Suppressor macrophage treated with lipopolysaccharide for 1 hour (primary cell): ENCODE data around the gene CCT7.
"Not testable (repeated sequence)": the region's sequence is repeated elsewhere in the genome, so short reads cannot be mapped to it uniquely, and the experiment has no call there.

Experiments
- DNase-seq, 3 donors: peaks; one replicate each; pipeline ENCODE4 v3.0.0-alpha.2; 2020 to 2022

The CCT7 gene

GRCh38 chr2:73233932-73234832 lies at the start of gene CCT7:
TSS of gene CCT7 (plus strand) at chr2:73234308. CDS start at chr2:73234379, 71 bp downstream.
- peak; percentile 92 to 95 (median 93) for DNase-seq

- no peak for DNase-seq
These were observed 48.1 kb upstream of the CCT7 start for GRCh38 chr2:73185965-73186364.

- peak in 1 of 3 donors; percentile 15 for DNase-seq
These were observed 46.6 kb upstream of the CCT7 start for GRCh38 chr2:73187549-73187948.

GRCh38 chr2:73197579-73197978 lies 36.5 kb upstream of the CCT7 start:
- DNase-seq = no peak

GRCh38 chr2:73200281-73200680 lies 33.8 kb upstream of the CCT7 start:
- not testable (repeated sequence) for DNase-seq

GRCh38 chr2:73202156-73203054 lies 31.7 kb upstream of the CCT7 start, which contains the start of gene NOTO:
TSS of gene NOTO (plus strand) at chr2:73202574. CDS start at chr2:73202667, 93 bp downstream.
- DNase-seq = peak in 2 of 3 donors; percentile 9 to 20

- DNase-seq = peak in 2 of 3 donors; percentile 8 to 17
These were observed 30.9 kb upstream of the CCT7 start for GRCh38 chr2:73203055-73203681.

- DNase-seq = no peak
These were observed 28.5 kb upstream of the CCT7 start for GRCh38 chr2:73205611-73206010.

GRCh38 chr2:73208258-73208657 lies 25.9 kb upstream of the CCT7 start:
- DNase-seq = no peak

GRCh38 chr2:73210019-73210418 lies 24.1 kb upstream of the CCT7 start:
- no peak for DNase-seq

GRCh38 chr2:73210696-73211095 lies 23.4 kb upstream of the CCT7 start:
- DNase-seq = no peak

GRCh38 chr2:73212098-73212447 lies 22.0 kb upstream of the CCT7 start:
- no peak for DNase-seq

GRCh38 chr2:73212448-73213176 lies 21.5 kb upstream of the CCT7 start:
- DNase-seq = peak; percentile 66 to 86 (median 78)

- peak; percentile 93 to 96 (median 95) for DNase-seq
These were observed 19.7 kb upstream of the CCT7 start, which contains the start of gene SMYD5 for GRCh38 chr2:73214120-73215035. TSS of gene SMYD5 (plus strand) at chr2:73214245. CDS start at chr2:73214267, 22 bp downstream.

- no peak for DNase-seq
These were observed 18.9 kb upstream of the CCT7 start for GRCh38 chr2:73215254-73215653.

- DNase-seq = no peak
These were observed 16.9 kb upstream of the CCT7 start for GRCh38 chr2:73217160-73217559.

- DNase-seq = no peak
These were observed 16.3 kb upstream of the CCT7 start for GRCh38 chr2:73217826-73218225.

- DNase-seq = no peak
These were observed 15.8 kb upstream of the CCT7 start for GRCh38 chr2:73218298-73218697.

GRCh38 chr2:73223821-73224220 lies 10.3 kb upstream of the CCT7 start:
- DNase-seq = no peak

GRCh38 chr2:73225513-73226360 lies 8.4 kb upstream of the CCT7 start:
- peak in 2 of 3 donors; percentile 20 to 28 for DNase-seq
